Measurements from ENCODE around the gene BHLHA9.
A peak's percentile ranks its signal among the peaks of the same experiment; 100 is the strongest.

BHLHA9 gene

DNA sequence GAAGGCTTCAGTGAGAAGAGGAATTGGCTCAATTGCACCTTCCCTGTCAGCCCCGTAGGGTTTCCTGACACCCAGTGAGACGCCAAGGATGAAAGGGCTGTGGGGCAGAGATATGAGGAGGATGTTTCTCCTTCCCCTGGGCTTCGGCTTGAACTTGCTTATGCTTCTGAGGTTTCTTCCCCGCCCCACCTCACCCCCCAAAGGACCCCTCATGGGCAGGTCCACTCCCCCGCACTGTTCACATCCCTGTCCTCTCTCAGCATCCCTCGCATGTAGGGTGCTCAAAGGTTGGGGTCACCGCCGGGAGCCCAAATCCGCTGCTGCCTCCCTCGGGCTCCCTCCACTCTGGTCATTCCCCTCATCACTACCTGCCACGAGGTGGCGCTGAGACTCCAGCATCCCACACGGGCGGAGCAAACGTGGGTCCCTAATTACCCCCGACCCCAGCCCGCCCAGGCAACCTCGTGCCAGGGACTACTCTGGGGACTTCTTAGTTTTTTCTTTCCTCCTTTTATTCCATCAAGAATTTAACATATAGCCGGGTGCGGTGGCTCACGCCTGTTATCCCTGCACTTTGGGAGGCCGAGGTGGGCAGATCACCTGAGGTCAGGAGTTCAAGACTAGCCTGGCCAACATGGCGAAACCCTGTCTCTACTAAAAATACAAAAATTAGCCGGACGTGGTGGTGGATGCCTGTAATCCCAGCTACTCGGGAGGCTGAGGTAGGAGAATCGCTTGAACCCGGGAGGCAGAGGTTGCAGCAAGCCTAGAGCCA is 5.9 kb downstream of the BHLHA9 start:
- DNase-seq (ENCODE audit: low read depth), result peak; percentile 15
- no peak overlapping the region for H3K4me3 ChIP-seq (ENCODE audit: low read length)

DNA sequence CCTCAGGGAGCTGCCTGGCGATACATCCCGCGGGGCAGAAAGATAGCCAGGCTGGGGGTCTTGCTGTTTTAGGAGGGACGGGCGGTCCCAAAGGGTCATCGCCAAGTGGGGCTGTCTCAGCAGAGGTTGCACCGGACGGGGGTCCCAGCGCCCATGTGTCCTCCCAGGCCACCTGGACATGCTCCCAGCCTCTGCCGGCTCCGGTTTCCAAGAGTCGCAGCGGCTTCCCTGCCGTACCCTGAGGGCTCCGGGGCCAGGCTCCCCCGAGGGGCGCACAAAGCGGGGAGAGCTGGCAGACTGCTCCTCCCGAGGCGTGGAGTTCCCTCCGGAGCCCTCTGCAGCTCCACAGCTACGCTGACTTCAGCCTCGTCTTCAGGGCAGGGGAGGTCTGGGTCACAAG is 10.4 kb downstream of the BHLHA9 start:
- TF ChIP-seq, protein P1, sequence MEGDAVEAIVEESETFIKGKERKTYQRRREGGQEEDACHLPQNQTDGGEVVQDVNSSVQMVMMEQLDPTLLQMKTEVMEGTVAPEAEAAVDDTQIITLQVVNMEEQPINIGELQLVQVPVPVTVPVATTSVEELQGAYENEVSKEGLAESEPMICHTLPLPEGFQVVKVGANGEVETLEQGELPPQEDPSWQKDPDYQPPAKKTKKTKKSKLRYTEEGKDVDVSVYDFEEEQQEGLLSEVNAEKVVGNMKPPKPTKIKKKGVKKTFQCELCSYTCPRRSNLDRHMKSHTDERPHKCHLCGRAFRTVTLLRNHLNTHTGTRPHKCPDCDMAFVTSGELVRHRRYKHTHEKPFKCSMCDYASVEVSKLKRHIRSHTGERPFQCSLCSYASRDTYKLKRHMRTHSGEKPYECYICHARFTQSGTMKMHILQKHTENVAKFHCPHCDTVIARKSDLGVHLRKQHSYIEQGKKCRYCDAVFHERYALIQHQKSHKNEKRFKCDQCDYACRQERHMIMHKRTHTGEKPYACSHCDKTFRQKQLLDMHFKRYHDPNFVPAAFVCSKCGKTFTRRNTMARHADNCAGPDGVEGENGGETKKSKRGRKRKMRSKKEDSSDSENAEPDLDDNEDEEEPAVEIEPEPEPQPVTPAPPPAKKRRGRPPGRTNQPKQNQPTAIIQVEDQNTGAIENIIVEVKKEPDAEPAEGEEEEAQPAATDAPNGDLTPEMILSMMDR (conservative IDR thresholded peaks at IDR 0.05; ENCODE audit: low read length), result no peak
- no peak overlapping the region for H3K4me3 ChIP-seq (ENCODE audit: low read length)
- no peak for DNase-seq (ENCODE audit: low read depth)

More for the DNA sequence above, 5.9 kb downstream of the BHLHA9 start:
- TF ChIP-seq, protein P1 (conservative IDR thresholded peaks at IDR 0.05; ENCODE audit: low read length), result peak; percentile 76

DNA sequence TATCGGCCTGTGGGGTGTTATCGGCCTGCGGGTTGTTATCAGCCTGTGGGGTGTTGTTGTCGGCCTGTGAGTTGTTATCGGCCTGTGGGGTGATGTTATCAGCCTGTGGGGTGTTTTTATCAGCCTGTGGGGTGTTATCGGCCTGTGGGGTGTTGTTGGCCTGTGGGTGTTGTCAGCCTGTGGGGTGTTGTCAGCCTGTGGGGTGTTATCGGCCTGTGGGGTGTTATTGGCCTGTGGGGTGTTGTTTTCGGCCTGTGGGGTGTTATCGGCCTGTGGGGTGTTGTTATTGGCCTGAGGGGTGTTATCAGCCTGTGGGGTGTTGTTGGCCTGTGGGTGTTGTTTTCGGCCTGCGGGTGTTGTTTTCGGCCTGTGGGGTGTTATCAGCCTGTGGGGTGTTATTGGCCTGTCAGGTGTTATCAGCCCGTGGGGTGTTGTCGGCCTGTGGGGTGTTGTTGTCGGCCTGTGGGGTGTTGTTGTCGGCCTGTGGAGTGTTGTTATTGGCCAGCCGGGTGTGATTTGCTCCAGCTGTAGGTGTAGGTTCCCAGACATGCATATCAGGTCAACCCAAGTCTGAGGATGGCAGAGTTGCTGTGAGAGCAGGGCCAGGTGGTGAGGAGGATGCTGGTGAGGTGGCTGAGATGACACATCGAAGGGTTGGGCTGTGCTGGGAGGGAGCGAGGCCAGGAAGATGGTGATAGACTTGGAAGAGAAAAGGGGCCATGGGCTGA is 16.3 kb downstream of the BHLHA9 start:
- DNase-seq (ENCODE audit: low read depth), result no peak
- TF ChIP-seq, protein P1 (conservative IDR thresholded peaks at IDR 0.05; ENCODE audit: low read length), result no peak
- H3K4me3 ChIP-seq (ENCODE audit: low read length), result no peak overlapping the region

DNA sequence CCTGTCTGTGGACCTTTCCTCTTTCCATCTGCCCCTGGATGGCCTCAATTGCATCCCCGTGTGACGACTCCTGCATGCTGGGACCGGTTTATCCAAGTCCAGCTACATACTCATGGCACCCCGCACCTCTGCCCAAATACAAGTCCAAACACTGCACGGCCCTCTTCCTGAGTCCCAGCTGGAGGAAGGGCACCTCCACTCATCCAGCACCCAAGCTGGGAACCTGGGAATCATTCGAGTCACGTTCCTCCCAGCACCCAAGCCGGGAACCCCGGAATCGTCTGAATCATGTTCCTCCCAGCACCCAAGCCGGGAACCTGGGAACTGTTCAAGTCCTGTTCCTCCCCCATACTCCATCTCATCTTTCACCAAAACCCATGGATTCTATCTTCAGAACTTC is 19.5 kb downstream of the BHLHA9 start:
- DNase-seq (ENCODE audit: low read depth), result no peak
- H3K4me3 ChIP-seq (ENCODE audit: low read length), result no peak overlapping the region
- TF ChIP-seq, protein P1 (conservative IDR thresholded peaks at IDR 0.05; ENCODE audit: low read length), result no peak

DNA sequence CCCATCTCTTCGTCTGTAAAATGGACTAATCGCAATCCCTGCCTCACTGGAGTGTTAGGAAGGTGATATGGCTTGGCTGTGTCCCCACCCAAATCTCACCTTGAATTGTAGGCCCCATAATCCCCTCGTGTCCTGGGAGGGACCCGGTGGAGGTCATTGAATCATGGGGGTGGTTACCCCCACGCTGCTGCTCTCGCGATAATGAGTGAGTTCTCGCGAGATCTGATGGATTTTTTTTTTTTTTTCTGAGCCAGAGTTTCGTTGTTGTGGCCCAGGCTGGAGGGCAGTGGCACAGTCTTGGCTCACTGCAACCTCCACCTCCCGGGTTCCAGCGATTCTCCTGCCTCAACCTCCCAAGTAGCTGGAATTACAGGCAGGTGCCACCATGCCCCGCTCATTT is 20.4 kb downstream of the BHLHA9 start:
- H3K4me3 ChIP-seq (ENCODE audit: low read length), result no peak overlapping the region
- DNase-seq (ENCODE audit: low read depth), result no peak
- TF ChIP-seq, protein P1 (conservative IDR thresholded peaks at IDR 0.05; ENCODE audit: low read length), result no peak

DNA sequence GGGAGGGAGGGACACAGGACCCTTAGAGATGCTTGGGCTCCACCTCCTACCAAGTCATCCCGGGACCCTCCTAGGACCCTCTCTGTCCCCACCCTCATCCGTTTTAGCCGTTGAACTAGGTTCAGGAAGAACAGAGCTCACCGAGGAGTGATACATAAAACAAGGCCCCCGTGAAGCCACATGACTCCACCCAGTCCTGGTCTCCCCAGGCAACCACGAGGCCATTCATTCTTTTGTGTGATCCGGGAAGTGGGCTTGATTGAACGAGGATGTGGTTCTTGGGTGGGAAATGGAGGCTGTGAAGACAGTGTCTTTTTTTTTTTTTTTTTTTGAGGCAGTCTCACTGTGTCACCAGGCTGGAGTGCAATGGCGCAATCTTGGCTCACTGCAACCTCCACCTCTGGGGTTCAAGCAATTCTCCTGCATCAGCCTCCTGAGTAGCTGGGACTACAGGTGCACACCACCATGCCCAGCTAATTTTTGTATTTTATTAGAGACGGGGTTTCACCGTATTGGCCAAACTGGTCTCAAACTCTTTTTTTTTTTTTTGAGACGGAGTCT is 24.0 kb downstream of the BHLHA9 start:
- no peak for DNase-seq (ENCODE audit: low read depth)
- H3K4me3 ChIP-seq (ENCODE audit: low read length), result no peak overlapping the region
- TF ChIP-seq, protein P1 (conservative IDR thresholded peaks at IDR 0.05; ENCODE audit: low read length), result no peak

Data from AG10803 (cell line).